ENCODE results near the gene CCDC136. TPM values are rescaled to one million over a fixed set of nuclear protein-coding genes. Genes with fewer than 3 reads are reported as not detected.
A peak's percentile ranks its signal among the peaks of the same experiment; 100 is the strongest.

CCDC136 gene
- polyA plus RNA-seq, 1 of the 3 experiments (the other 2 are of a cell fraction), result 48.4 TPM

DNA sequence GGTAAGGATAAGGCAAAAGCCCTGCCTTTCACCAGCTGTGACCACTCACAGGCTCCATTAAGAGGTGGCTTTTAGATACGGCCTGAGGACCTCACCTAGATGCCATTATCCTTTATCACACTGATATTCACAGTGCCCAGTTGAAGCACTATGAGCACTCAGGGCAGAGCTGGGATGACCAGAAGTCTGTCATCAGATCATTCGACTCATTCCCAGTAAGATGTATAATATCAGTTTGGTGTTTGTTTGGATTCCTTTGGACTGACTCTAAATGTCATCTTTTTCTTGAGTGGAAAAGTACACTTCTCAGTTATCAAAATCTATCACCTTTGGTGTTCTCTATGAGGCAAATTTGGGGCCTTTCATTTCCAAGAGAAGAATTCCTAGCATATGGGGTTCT, 18.7 kb downstream of the CCDC136 start:
- H3K9me2 ChIP-seq, result no peaks in the 10 kb centered on the region
- H3K27ac ChIP-seq (ENCODE audit: low read depth in 2 of 2, low read length in 1 of 2), result no peak overlapping the region
- 55% methylated on average over 2 of the region's 2 CpGs for WGBS (ENCODE audit: low lambda C conversion rate)
- no peaks in the 10 kb centered on the region for H3K79me2 ChIP-seq (ENCODE audit: insufficient read depth)
- H2AFZ ChIP-seq (ENCODE audit: low read depth), result no peak overlapping the region
- DNase-seq, result no peak
- H3K9me3 ChIP-seq, result no peaks in the 10 kb centered on the region
- no peak for TF ChIP-seq YY1 (IDR thresholded peaks at IDR 0.05; ENCODE audit: low read depth)
- TF ChIP-seq FOSL2 (IDR thresholded peaks at IDR 0.05; ENCODE audit: borderline replicate concordance, low read depth), result peak; percentile 7; the same call in 1 of the 2 replicates
- H3K4me3 ChIP-seq (ENCODE audit: low read depth in 2 of 2, low read length in 1 of 2), result no peak overlapping the region; a peak in 1 of 4 replicates
- no peaks in the 10 kb centered on the region for H3K27me3 ChIP-seq (ENCODE audit: insufficient read depth)
- H4K20me1 ChIP-seq (ENCODE audit: insufficient read depth), result no peaks in the 10 kb centered on the region
- H3K4me2 ChIP-seq, result no peak overlapping the region; the same call in 1 of the 2 replicates
- POLR2A ChIA-PET, result interaction anchor here (1.0 to 1.4 kb wide), 2 partner anchors 8 to 15 kb away, joined by 3 read pairs; no protein-coding TSS in a partner anchor
- peaks cover 7 to 13% of the 10 kb centered on the region in 2 experiments; a peak in 2 of 4 replicates for H3K4me1 ChIP-seq (ENCODE audit: control insufficient read depth in 1 of 2, insufficient read depth in 2 of 2, low read depth in 1 of 2, low read length in 1 of 2)
- CTCF ChIA-PET, result interaction anchor here (1.1 to 1.5 kb wide), 2 partner anchors 13 to 54 kb away, joined by 3 read pairs; no protein-coding TSS in a partner anchor
- H3K36me3 ChIP-seq (replicated peaks in 1 of 2; ENCODE audit: control insufficient read depth in 1 of 2, insufficient read depth in 2 of 2, low read length in 1 of 2), result peaks cover 18 to 38% of the 10 kb centered on the region in 2 experiments
- no peak overlapping the region for H3K9ac ChIP-seq
- no peaks in the 10 kb centered on the region for H3F3A ChIP-seq (replicated peaks; ENCODE audit: insufficient read depth)

DNA sequence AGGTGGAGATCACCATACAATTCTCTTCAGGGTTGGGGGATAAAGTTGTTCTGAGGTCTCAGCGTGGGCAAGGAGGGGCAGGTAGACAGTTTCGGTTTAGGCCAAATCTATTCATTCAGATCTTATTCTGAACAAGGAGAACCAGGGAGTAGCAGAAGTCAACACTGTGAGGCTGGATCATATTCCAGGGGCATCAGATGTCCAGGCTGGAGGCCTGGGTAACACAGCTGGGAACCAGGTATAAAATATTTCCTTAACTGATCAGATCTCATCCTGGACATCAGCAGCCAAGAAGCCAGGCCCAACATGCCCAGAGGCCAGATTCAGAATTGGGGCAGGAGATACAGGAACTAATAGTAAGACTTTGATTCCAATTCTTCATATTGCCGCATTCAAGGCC, 19.2 kb downstream of the CCDC136 start:
- H3K4me1 ChIP-seq (ENCODE audit: control insufficient read depth in 1 of 2, insufficient read depth in 2 of 2, low read depth in 1 of 2, low read length in 1 of 2), result peaks cover 7 to 13% of the 10 kb centered on the region in 2 experiments; a peak in 2 of 4 replicates
- ChIA-PET POLR2A (interaction anchor here (1.0 to 1.4 kb wide), 3 partner anchors 9 to 15 kb away, joined by 3 read pairs; no protein-coding TSS in a partner anchor), CTCF (interaction anchor here (1.1 to 1.5 kb wide), 2 partner anchors 13 to 53 kb away, joined by 3 read pairs; no protein-coding TSS in a partner anchor)
- WGBS (ENCODE audit: low lambda C conversion rate), result 93% methylated on average over 3 of the region's 3 CpGs
- no peak for TF ChIP-seq YY1 (IDR thresholded peaks at IDR 0.05; ENCODE audit: low read depth)
- no peak for TF ChIP-seq RFX5 (IDR thresholded peaks at IDR 0.05; ENCODE audit: low read length)
- no peak for TF ChIP-seq GATA2 (CRISPR knock-in tag; IDR thresholded peaks at IDR 0.05)
- TF ChIP-seq, protein P1, sequence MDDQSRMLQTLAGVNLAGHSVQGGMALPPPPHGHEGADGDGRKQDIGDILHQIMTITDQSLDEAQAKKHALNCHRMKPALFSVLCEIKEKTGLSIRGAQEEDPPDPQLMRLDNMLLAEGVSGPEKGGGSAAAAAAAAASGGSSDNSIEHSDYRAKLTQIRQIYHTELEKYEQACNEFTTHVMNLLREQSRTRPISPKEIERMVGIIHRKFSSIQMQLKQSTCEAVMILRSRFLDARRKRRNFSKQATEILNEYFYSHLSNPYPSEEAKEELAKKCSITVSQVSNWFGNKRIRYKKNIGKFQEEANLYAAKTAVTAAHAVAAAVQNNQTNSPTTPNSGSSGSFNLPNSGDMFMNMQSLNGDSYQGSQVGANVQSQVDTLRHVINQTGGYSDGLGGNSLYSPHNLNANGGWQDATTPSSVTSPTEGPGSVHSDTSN (IDR thresholded peaks at IDR 0.05), result no peak
- TF ChIP-seq ELF1 (IDR thresholded peaks at IDR 0.05), result no peak
- no peak for TF ChIP-seq CHD2 (IDR thresholded peaks at IDR 0.05; ENCODE audit: low read length, partially characterized antibody)
- TF ChIP-seq RXRA (IDR thresholded peaks at IDR 0.05; ENCODE audit: borderline replicate concordance, low read depth), result no peak
- TF ChIP-seq, protein P2, sequence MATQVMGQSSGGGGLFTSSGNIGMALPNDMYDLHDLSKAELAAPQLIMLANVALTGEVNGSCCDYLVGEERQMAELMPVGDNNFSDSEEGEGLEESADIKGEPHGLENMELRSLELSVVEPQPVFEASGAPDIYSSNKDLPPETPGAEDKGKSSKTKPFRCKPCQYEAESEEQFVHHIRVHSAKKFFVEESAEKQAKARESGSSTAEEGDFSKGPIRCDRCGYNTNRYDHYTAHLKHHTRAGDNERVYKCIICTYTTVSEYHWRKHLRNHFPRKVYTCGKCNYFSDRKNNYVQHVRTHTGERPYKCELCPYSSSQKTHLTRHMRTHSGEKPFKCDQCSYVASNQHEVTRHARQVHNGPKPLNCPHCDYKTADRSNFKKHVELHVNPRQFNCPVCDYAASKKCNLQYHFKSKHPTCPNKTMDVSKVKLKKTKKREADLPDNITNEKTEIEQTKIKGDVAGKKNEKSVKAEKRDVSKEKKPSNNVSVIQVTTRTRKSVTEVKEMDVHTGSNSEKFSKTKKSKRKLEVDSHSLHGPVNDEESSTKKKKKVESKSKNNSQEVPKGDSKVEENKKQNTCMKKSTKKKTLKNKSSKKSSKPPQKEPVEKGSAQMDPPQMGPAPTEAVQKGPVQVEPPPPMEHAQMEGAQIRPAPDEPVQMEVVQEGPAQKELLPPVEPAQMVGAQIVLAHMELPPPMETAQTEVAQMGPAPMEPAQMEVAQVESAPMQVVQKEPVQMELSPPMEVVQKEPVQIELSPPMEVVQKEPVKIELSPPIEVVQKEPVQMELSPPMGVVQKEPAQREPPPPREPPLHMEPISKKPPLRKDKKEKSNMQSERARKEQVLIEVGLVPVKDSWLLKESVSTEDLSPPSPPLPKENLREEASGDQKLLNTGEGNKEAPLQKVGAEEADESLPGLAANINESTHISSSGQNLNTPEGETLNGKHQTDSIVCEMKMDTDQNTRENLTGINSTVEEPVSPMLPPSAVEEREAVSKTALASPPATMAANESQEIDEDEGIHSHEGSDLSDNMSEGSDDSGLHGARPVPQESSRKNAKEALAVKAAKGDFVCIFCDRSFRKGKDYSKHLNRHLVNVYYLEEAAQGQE (IDR thresholded peaks at IDR 0.05; ENCODE audit: low read depth, low read length), result no peak
- TF ChIP-seq TEAD4 (IDR thresholded peaks at IDR 0.05; ENCODE audit: borderline replicate concordance, insufficient read depth), result no peak
- no peak for TF ChIP-seq GABPA (IDR thresholded peaks at IDR 0.05; ENCODE audit: low read depth)
- TF ChIP-seq SIN3A (IDR thresholded peaks at IDR 0.05; ENCODE audit: borderline replicate concordance, low read depth, low read length), result no peak
- no peak for TF ChIP-seq TCF12 (IDR thresholded peaks at IDR 0.05)
- TF ChIP-seq MXI1 (IDR thresholded peaks at IDR 0.05; ENCODE audit: low read depth, low read length), result no peak
- H3K9me2 ChIP-seq, result no peaks in the 10 kb centered on the region
- no peak overlapping the region for H2AFZ ChIP-seq (ENCODE audit: low read depth)
- peaks cover 18 to 33% of the 10 kb centered on the region in 2 experiments for H3K36me3 ChIP-seq (replicated peaks in 1 of 2; ENCODE audit: control insufficient read depth in 1 of 2, insufficient read depth in 2 of 2, low read length in 1 of 2)
- no peak overlapping the region; the same call in 1 of the 2 replicates for H3K4me2 ChIP-seq
- H3K9me3 ChIP-seq, result no peaks in the 10 kb centered on the region
- no peaks in the 10 kb centered on the region for H4K20me1 ChIP-seq (ENCODE audit: insufficient read depth)
- DNase-seq, result no peak
- no peak overlapping the region for H3K4me3 ChIP-seq (ENCODE audit: low read depth in 2 of 2, low read length in 1 of 2)
- no peaks in the 10 kb centered on the region for H3K27me3 ChIP-seq (ENCODE audit: insufficient read depth)
- no peaks in the 10 kb centered on the region for H3F3A ChIP-seq (replicated peaks; ENCODE audit: insufficient read depth)
- H3K79me2 ChIP-seq (ENCODE audit: insufficient read depth), result no peaks in the 10 kb centered on the region
- H3K27ac ChIP-seq (ENCODE audit: low read depth in 2 of 2, low read length in 1 of 2), result no peak overlapping the region
- no peak overlapping the region for H3K9ac ChIP-seq
